Measurements from ENCODE around the gene DNAJB8. TPM values are rescaled to one million over a fixed set of nuclear protein-coding genes. Genes with fewer than 3 reads are reported as not detected.

DNAJB8 gene
- total and polyA plus RNA-seq, 4 donors: not detected

GRCh38 chr3:128464188-128464587 lies 2.5 kb downstream of the DNAJB8 start:
- Histone ChIP-seq H3K27me3 (ENCODE audit: control insufficient read depth in 3 of 3, insufficient read depth in 3 of 3, low read length in 2 of 3) (peaks cover 0 to 26% (median 7%) of the 10 kb centered on the region in 3 donors), H3K27ac (ENCODE audit: low read depth in 1 of 2, low read length in 1 of 2) (no peak overlapping the region), H3K9me3 (ENCODE audit: control insufficient read depth in 4 of 4, insufficient read depth in 3 of 4, low read length in 3 of 4) (no peaks in the 10 kb centered on the region), H3K4me3 (no peak overlapping the region), H3K9ac (ENCODE audit: insufficient read depth in 1 of 2, low read length in 2 of 2) (no peak overlapping the region), H3K4me1 (ENCODE audit: control insufficient read depth in 5 of 5, insufficient read depth in 5 of 5, low read length in 5 of 5) (peaks cover 0 to 15% (median 0%) of the 10 kb centered on the region in 5 donors), H3K36me3 (ENCODE audit: control insufficient read depth in 4 of 4, insufficient read depth in 4 of 4, low read length in 4 of 4) (no peaks in the 10 kb centered on the region)
- 68 to 81% methylated on average over 7 of the region's 7 CpGs for WGBS, 2 donors
- ATAC-seq (ENCODE audit: insufficient read depth, low FRiP score) (no peak), DNase-seq (no peak)
- TF ChIP-seq, protein P1, sequence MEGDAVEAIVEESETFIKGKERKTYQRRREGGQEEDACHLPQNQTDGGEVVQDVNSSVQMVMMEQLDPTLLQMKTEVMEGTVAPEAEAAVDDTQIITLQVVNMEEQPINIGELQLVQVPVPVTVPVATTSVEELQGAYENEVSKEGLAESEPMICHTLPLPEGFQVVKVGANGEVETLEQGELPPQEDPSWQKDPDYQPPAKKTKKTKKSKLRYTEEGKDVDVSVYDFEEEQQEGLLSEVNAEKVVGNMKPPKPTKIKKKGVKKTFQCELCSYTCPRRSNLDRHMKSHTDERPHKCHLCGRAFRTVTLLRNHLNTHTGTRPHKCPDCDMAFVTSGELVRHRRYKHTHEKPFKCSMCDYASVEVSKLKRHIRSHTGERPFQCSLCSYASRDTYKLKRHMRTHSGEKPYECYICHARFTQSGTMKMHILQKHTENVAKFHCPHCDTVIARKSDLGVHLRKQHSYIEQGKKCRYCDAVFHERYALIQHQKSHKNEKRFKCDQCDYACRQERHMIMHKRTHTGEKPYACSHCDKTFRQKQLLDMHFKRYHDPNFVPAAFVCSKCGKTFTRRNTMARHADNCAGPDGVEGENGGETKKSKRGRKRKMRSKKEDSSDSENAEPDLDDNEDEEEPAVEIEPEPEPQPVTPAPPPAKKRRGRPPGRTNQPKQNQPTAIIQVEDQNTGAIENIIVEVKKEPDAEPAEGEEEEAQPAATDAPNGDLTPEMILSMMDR (IDR thresholded peaks at IDR 0.05; ENCODE audit: control extremely low read depth, extremely low read depth): no peak

DNA sequence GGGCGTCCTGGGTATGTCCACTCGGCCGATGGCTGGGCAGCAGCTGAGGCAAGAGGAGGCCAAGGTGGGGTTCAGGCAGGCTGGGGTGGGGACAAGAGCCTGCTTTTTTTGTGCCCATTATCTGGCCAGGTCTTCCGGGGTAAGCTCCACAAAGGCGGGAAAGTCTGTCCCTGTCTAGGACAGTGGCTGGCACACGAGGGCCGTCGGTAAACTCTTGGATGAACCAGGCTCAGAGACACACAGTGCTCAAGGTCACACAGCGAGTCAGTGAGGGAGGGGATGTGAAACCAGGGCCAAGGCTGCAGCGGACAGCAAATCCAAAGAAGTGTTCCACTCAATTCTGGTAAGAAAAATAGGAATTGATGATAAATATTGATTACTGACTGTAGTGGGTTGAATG lies 2.9 kb downstream of the DNAJB8 start:
- no peak for DNase-seq
- ATAC-seq (ENCODE audit: insufficient read depth, low FRiP score): no peak
- H3K9me3 ChIP-seq (ENCODE audit: control insufficient read depth in 4 of 4, insufficient read depth in 3 of 4, low read length in 3 of 4): no peaks in the 10 kb centered on the region
- H3K4me1 ChIP-seq (ENCODE audit: control insufficient read depth in 5 of 5, insufficient read depth in 5 of 5, low read length in 5 of 5): peaks cover 0 to 16% (median 0%) of the 10 kb centered on the region in 5 donors
- no peaks in the 10 kb centered on the region for H3K36me3 ChIP-seq (ENCODE audit: control insufficient read depth in 4 of 4, insufficient read depth in 4 of 4, low read length in 4 of 4)
- 93 to 97% methylated on average over 10 of the region's 10 CpGs for WGBS, 2 donors
- H3K9ac ChIP-seq (ENCODE audit: insufficient read depth in 1 of 2, low read length in 2 of 2): no peak overlapping the region
- TF ChIP-seq, protein P1 (IDR thresholded peaks at IDR 0.05; ENCODE audit: control extremely low read depth, extremely low read depth): no peak
- peaks cover 0 to 26% (median 7%) of the 10 kb centered on the region in 3 donors for H3K27me3 ChIP-seq (ENCODE audit: control insufficient read depth in 3 of 3, insufficient read depth in 3 of 3, low read length in 2 of 3)
- no peak overlapping the region for H3K4me3 ChIP-seq
- H3K27ac ChIP-seq (ENCODE audit: low read depth in 1 of 2, low read length in 1 of 2): no peak overlapping the region

- no peaks in the 10 kb centered on the region for H3K36me3 ChIP-seq (ENCODE audit: control insufficient read depth in 4 of 4, insufficient read depth in 4 of 4, low read length in 4 of 4)
- H3K4me1 ChIP-seq (ENCODE audit: control insufficient read depth in 5 of 5, insufficient read depth in 5 of 5, low read length in 5 of 5): peaks cover 0 to 21% (median 0%) of the 10 kb centered on the region in 5 donors
- H3K27ac ChIP-seq (ENCODE audit: low read depth in 1 of 2, low read length in 1 of 2): no peak overlapping the region
- H3K9ac ChIP-seq (ENCODE audit: insufficient read depth in 1 of 2, low read length in 2 of 2): no peak overlapping the region
- no peak overlapping the region for H3K4me3 ChIP-seq
- WGBS, 2 donors: 82 to 87% methylated on average over 11 of the region's 11 CpGs
- TF ChIP-seq, protein P1 (IDR thresholded peaks at IDR 0.05; ENCODE audit: control extremely low read depth, extremely low read depth): no peak
- no peaks in the 10 kb centered on the region for H3K9me3 ChIP-seq (ENCODE audit: control insufficient read depth in 4 of 4, insufficient read depth in 3 of 4, low read length in 3 of 4)
- no peak for DNase-seq
- H3K27me3 ChIP-seq (ENCODE audit: control insufficient read depth in 3 of 3, insufficient read depth in 3 of 3, low read length in 2 of 3): peaks cover 0 to 26% (median 7%) of the 10 kb centered on the region in 3 donors
- ATAC-seq (ENCODE audit: insufficient read depth, low FRiP score): no peak
Observed at GRCh38 chr3:128463354-128463753, 3.3 kb downstream of the DNAJB8 start.

DNA sequence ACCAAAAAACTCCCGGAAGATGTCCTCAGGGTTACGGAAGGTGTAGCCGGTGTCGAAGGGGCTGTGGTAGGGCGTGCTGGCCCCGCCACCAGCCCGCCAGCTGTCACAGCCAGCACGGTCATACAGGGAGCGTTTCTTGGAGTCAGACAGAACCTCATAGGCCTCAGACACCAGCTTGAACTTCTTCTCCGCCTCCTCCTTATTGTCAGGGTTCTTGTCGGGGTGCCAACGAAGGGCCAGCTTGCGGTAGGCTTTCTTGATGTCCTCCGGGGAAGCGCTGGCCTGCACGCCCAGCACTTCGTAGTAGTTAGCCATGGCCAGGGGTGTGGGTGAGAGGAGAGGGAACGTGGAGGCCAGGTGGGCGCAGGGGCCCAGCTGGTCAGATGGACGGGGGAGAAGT lies 3.8 kb downstream of the DNAJB8 start:
- WGBS, 2 donors: 88 to 89% methylated on average over 20 of the region's 20 CpGs
- H3K4me3 ChIP-seq: no peak overlapping the region
- H3K27me3 ChIP-seq (ENCODE audit: control insufficient read depth in 3 of 3, insufficient read depth in 3 of 3, low read length in 2 of 3): peaks cover 0 to 26% (median 7%) of the 10 kb centered on the region in 3 donors
- ATAC-seq (ENCODE audit: insufficient read depth, low FRiP score) (no peak), DNase-seq (peak; percentile 95 to 97 (median 97))
- no peaks in the 10 kb centered on the region for H3K36me3 ChIP-seq (ENCODE audit: control insufficient read depth in 4 of 4, insufficient read depth in 4 of 4, low read length in 4 of 4)
- no peak overlapping the region for H3K9ac ChIP-seq (ENCODE audit: insufficient read depth in 1 of 2, low read length in 2 of 2)
- H3K4me1 ChIP-seq (ENCODE audit: control insufficient read depth in 5 of 5, insufficient read depth in 5 of 5, low read length in 5 of 5): peaks cover 0 to 25% (median 0%) of the 10 kb centered on the region in 5 donors
- H3K9me3 ChIP-seq (ENCODE audit: control insufficient read depth in 4 of 4, insufficient read depth in 3 of 4, low read length in 3 of 4): no peaks in the 10 kb centered on the region
- no peak overlapping the region for H3K27ac ChIP-seq (ENCODE audit: low read depth in 1 of 2, low read length in 1 of 2)
- TF ChIP-seq, protein P1 (IDR thresholded peaks at IDR 0.05; ENCODE audit: control extremely low read depth, extremely low read depth): no peak
